K562 (cell line): ENCODE results near the gene TULP1. TPM values are rescaled to one million over a fixed set of nuclear protein-coding genes. Genes with fewer than 3 reads are reported as not detected.

Experiments used
- SMC3 ChIP-seq: conservative IDR thresholded peaks from 2 replicates; pipeline ENCODE4 v1.6.1; 2011; ENCODE audit warnings: low read depth, low read length, improper control_type of control experiment; ENCODE audit not compliant: insufficient read depth
- XRCC3 ChIP-seq: fragments of 450-650 bp; IDR thresholded peaks from 2 replicates; pipeline ENCODE4 v1.6.1; 2017; ENCODE audit warnings: mild to moderate bottlenecking, moderate library complexity
- ZBTB43 ChIP-seq: sonication (generic); formaldehyde crosslinking; IDR thresholded peaks from 2 replicates; pipeline ENCODE4 v1.8.0; 2023; ENCODE audit warnings: mild to moderate bottlenecking, missing genetic modification reagents
- ZBTB7A ChIP-seq: IDR thresholded peaks from 2 replicates; pipeline ENCODE4 v1.6.1; 2011; ENCODE audit warnings: low read depth, mild to moderate bottlenecking, low read length, moderate library complexity, borderline replicate concordance; ENCODE audit not compliant: control insufficient read depth
- ZNF444 ChIP-seq: fragments of 250-450 bp; sonication (Bioruptor Pico); IDR thresholded peaks from 2 replicates; pipeline ENCODE4 v1.4.0; 2020; ENCODE audit warnings: mild to moderate bottlenecking, moderate library complexity
- polyA plus RNA-seq, 8 experiments: library from polyadenylated mRNA; depleted of rRNA in 4 of 8; stranded (reverse) in 5 of 8; unstranded in 3 of 8; fragments of >200 nt; fragmentation: Nextera tagmentation in 2 of 8; fragmentation: Illumina TruSeq in 1 of 8; extraction: Ambion mirVana in 2 of 8; extraction: Trizol in 1 of 8; gene quantifications; 2 replicates each; pipeline versions ENCODE4 v1.2.1 to v1.2.3, GENCODE V29; 2011 to 2014; ENCODE audit warnings: inconsistent platforms in 1 of 8, missing spikeins in 1 of 8
- total RNA-seq, 7 experiments: library from RNA; depleted of rRNA in 6 of 7; stranded (reverse); fragments of >200 nt in 6 of 7; fragmentation: Illumina TruSeq in 2 of 7; extraction: Trizol in 2 of 7; gene quantifications; 2 replicates each; pipeline versions ENCODE4 v1.2.1 to v1.2.3, GENCODE V29; 2011 to 2021; ENCODE audit warnings: low replicate concordance in 1 of 7
- TF ChIP-seq, protein P1 (sequence below), 2 experiments: fragments of 450-650 bp; formaldehyde crosslinking in 1 of 2; IDR thresholded peaks; 2 replicates each; pipeline versions ENCODE4 v1.4.0 to v1.6.1; 2014 to 2020; ENCODE audit warnings: mild to moderate bottlenecking in 2 of 2, borderline replicate concordance in 1 of 2, low read depth in 1 of 2
- TF ChIP-seq, protein P2 (sequence below): fragments of 200-800 bp; sonication (Bioruptor generic); IDR thresholded peaks from 2 replicates; pipeline ENCODE4 v1.6.1; 2017; ENCODE audit warnings: missing genetic modification characterization, missing compliant biosample characterization
- TF ChIP-seq, protein P3 (sequence below): sonication (generic); IDR thresholded peaks from 2 replicates; pipeline ENCODE4 v1.6.1; 2016
- TF ChIP-seq, protein P4 (sequence below): fragments of 150-350 bp; conservative IDR thresholded peaks from 2 replicates; pipeline ENCODE4 v1.6.1; 2014; ENCODE audit warnings: low read length

The TULP1 gene
- total and polyA plus RNA-seq, 9 of the 15 experiments (the other 6 are each of a cell fraction or from before 2014, with no cell fraction given), result 0.06 to 0.17 (median 0.09) TPM; not detected in 6

DNA sequence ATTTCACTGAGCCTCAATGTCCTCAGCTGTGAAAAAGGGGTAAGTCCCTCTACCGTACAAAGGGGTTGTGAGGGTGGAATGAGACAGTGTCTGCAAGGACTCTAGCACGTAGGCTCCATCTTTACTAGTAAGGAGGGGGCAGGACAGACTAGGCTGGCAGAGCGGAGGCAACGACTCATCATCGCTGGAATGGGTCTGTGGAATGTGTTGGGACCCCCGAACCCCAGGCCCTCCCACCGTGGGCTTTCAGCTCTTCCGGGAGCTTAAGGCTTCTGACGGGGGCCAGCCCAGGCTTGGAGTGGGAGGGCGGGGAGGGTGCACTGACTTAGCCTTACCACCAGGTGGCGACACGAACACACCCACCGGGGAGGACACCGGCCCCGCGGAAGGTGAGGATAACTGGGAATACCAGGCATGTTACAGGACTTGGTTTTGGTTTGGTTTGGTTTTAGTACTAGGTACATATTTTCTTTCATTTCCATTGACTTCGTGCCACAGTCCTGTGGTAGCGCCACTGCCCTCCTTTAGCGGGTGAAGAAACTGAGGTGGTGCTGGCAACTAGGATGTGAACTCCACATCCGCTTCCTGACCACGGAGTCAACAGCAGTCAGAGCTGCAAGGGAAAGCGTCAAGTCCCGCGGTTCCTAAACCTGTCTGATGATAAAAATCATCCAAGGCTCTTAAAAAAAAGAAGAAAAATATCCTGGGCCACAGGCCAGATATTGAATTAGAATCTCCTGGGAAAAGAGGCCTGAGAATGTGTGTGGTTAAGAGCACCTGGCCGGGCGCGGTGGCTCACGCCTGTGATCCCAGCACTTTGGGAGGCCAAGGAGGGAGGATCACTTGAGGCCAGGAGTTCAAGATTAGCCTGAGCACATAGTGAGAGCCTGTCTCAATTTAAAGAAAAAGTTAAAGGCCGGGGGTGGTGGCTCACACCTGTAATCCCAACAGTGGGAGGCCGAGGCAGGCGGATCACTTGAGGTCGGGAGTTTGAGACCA lies 10.3 kb upstream of the TULP1 start (continued):
- TF ChIP-seq, protein P1, sequence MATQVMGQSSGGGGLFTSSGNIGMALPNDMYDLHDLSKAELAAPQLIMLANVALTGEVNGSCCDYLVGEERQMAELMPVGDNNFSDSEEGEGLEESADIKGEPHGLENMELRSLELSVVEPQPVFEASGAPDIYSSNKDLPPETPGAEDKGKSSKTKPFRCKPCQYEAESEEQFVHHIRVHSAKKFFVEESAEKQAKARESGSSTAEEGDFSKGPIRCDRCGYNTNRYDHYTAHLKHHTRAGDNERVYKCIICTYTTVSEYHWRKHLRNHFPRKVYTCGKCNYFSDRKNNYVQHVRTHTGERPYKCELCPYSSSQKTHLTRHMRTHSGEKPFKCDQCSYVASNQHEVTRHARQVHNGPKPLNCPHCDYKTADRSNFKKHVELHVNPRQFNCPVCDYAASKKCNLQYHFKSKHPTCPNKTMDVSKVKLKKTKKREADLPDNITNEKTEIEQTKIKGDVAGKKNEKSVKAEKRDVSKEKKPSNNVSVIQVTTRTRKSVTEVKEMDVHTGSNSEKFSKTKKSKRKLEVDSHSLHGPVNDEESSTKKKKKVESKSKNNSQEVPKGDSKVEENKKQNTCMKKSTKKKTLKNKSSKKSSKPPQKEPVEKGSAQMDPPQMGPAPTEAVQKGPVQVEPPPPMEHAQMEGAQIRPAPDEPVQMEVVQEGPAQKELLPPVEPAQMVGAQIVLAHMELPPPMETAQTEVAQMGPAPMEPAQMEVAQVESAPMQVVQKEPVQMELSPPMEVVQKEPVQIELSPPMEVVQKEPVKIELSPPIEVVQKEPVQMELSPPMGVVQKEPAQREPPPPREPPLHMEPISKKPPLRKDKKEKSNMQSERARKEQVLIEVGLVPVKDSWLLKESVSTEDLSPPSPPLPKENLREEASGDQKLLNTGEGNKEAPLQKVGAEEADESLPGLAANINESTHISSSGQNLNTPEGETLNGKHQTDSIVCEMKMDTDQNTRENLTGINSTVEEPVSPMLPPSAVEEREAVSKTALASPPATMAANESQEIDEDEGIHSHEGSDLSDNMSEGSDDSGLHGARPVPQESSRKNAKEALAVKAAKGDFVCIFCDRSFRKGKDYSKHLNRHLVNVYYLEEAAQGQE (IDR thresholded peaks at IDR 0.05; ENCODE audit: borderline replicate concordance), result peak; percentile 87
- TF ChIP-seq, protein P1 (CRISPR knock-in tag; IDR thresholded peaks at IDR 0.05; ENCODE audit: low read depth), result no peak
- TF ChIP-seq, protein P2, sequence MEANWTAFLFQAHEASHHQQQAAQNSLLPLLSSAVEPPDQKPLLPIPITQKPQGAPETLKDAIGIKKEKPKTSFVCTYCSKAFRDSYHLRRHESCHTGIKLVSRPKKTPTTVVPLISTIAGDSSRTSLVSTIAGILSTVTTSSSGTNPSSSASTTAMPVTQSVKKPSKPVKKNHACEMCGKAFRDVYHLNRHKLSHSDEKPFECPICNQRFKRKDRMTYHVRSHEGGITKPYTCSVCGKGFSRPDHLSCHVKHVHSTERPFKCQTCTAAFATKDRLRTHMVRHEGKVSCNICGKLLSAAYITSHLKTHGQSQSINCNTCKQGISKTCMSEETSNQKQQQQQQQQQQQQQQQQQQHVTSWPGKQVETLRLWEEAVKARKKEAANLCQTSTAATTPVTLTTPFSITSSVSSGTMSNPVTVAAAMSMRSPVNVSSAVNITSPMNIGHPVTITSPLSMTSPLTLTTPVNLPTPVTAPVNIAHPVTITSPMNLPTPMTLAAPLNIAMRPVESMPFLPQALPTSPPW (CRISPR knock-in tag), result peak; percentile 55; the same call in 1 of the 2 replicates
- TF ChIP-seq XRCC3 (no peak), SMC3 (peak; percentile 98), ZBTB43 (CRISPR knock-in tag) (no peak), ZNF444 (CRISPR knock-in tag) (no peak), ZBTB7A (peak; percentile 40; the same call in 1 of the 2 replicates)
- TF ChIP-seq, protein P3, sequence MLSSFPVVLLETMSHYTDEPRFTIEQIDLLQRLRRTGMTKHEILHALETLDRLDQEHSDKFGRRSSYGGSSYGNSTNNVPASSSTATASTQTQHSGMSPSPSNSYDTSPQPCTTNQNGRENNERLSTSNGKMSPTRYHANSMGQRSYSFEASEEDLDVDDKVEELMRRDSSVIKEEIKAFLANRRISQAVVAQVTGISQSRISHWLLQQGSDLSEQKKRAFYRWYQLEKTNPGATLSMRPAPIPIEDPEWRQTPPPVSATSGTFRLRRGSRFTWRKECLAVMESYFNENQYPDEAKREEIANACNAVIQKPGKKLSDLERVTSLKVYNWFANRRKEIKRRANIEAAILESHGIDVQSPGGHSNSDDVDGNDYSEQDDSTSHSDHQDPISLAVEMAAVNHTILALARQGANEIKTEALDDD, result peak; percentile 81
- TF ChIP-seq, protein P4, sequence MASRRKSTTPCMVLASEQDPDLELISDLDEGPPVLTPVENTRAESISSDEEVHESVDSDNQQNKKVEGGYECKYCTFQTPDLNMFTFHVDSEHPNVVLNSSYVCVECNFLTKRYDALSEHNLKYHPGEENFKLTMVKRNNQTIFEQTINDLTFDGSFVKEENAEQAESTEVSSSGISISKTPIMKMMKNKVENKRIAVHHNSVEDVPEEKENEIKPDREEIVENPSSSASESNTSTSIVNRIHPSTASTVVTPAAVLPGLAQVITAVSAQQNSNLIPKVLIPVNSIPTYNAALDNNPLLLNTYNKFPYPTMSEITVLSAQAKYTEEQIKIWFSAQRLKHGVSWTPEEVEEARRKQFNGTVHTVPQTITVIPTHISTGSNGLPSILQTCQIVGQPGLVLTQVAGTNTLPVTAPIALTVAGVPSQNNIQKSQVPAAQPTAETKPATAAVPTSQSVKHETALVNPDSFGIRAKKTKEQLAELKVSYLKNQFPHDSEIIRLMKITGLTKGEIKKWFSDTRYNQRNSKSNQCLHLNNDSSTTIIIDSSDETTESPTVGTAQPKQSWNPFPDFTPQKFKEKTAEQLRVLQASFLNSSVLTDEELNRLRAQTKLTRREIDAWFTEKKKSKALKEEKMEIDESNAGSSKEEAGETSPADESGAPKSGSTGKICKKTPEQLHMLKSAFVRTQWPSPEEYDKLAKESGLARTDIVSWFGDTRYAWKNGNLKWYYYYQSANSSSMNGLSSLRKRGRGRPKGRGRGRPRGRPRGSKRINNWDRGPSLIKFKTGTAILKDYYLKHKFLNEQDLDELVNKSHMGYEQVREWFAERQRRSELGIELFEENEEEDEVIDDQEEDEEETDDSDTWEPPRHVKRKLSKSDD, result no peak
